Suprapubic skin (tissue), 4 donors: Measurements from ENCODE around the gene PIK3AP1. TPM values are rescaled to one million over a fixed set of nuclear protein-coding genes. Genes with fewer than 3 reads are reported as not detected.

Source experiments
- DNase-seq, 2 donors: peaks; one replicate each; pipeline ENCODE4 v3.0.0-alpha.2; 2019; ENCODE audit warnings: low spot score in 2 of 2
- H3K27ac ChIP-seq: fragments of 200-600 bp; sonication (generic); one replicate; pipeline ENCODE4 v1.5.1; 2019
- H3K27me3 ChIP-seq: fragments of 200-600 bp; sonication (generic); one replicate; pipeline ENCODE4 v1.5.1; 2019
- H3K36me3 ChIP-seq: fragments of 200-600 bp; sonication (generic); one replicate; pipeline ENCODE4 v1.5.1; 2019
- H3K4me1 ChIP-seq: fragments of 200-600 bp; sonication (generic); one replicate; pipeline ENCODE4 v1.5.1; 2019
- H3K4me3 ChIP-seq: fragments of 200-600 bp; sonication (generic); one replicate; pipeline ENCODE4 v1.5.1; 2019; ENCODE audit warnings: mild to moderate bottlenecking
- H3K9me3 ChIP-seq: fragments of 200-600 bp; sonication (generic); one replicate; pipeline ENCODE4 v1.5.1; 2019
- EP300 ChIP-seq: sonication (generic); formaldehyde crosslinking; IDR thresholded peaks from one replicate; pipeline ENCODE4 v1.6.1; 2017; ENCODE audit warnings: antibody characterized with exemption
- POLR2A ChIP-seq, 2 donors: fragments of 450-650 bp; IDR thresholded peaks; one replicate each; pipeline ENCODE4 v1.6.1; 2017; ENCODE audit warnings: antibody characterized with exemption in 2 of 2, mild to moderate bottlenecking in 2 of 2, moderate library complexity in 2 of 2
- POLR2AphosphoS5 ChIP-seq, 3 donors: sonication (generic); formaldehyde crosslinking; IDR thresholded peaks; one replicate each; pipeline ENCODE4 v1.6.1; 2017; ENCODE audit warnings: antibody characterized with exemption in 3 of 3
- WGBS: methylation state at CpG from one replicate; pipeline ENCODE4 v1.1.5; 2018; 5-methylcytosine and 5-hydroxymethylcytosine counted together
- total RNA-seq, 4 donors: library from RNA; depleted of rRNA; stranded (reverse); fragments of >200 nt; gene quantifications; one replicate each; pipeline ENCODE4 v1.1.0, GENCODE V29; 2016
- TF ChIP-seq, protein P1 (sequence below), 2 donors: fragments of 200-600 bp in 1 of 2; fragments of 450-650 bp in 1 of 2; sonication (generic) in 1 of 2; IDR thresholded peaks; one replicate each; pipeline ENCODE4 v1.5.1; 2016 to 2019; ENCODE audit warnings: antibody characterized with exemption in 2 of 2, mild to moderate bottlenecking in 1 of 2, moderate library complexity in 1 of 2

PIK3AP1 gene
- total RNA-seq, 4 donors from 2014 or later = 2.2 to 5.6 (median 4.0) TPM

DNA sequence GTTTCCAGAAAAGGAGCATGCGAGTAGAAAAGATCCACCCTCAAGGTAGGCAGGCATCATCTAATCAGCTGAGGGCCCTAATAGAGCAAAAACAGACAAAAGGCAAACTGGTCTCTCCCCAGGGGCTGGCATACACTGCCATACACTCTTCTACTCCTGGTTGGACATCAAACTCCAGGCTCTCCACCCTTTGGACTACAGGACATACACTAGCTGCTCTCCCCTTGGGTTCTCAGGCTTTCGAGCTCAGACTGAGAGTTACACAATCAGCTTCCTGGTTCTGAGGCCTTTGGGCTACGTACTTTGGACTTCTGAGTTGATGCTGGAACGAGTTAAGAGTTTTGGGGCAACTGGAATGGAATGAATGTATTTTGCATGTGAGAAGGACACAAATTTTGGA is 82.6 kb downstream of the PIK3AP1 start:
- no peak overlapping the region for H3K27ac ChIP-seq
- 82% methylated on average over 4 of the region's 4 CpGs for WGBS
- TF ChIP-seq POLR2AphosphoS5 (IDR thresholded peaks at IDR 0.05) = no peak
- no peak for TF ChIP-seq POLR2A (IDR thresholded peaks at IDR 0.05)
- H3K27me3 ChIP-seq = no peaks in the 10 kb centered on the region
- H3K4me1 ChIP-seq = peaks cover 7% of the 10 kb centered on the region
- DNase-seq = no peak
- no peaks in the 10 kb centered on the region for H3K9me3 ChIP-seq
- H3K36me3 ChIP-seq = no peaks in the 10 kb centered on the region
- no peak overlapping the region for H3K4me3 ChIP-seq

DNA sequence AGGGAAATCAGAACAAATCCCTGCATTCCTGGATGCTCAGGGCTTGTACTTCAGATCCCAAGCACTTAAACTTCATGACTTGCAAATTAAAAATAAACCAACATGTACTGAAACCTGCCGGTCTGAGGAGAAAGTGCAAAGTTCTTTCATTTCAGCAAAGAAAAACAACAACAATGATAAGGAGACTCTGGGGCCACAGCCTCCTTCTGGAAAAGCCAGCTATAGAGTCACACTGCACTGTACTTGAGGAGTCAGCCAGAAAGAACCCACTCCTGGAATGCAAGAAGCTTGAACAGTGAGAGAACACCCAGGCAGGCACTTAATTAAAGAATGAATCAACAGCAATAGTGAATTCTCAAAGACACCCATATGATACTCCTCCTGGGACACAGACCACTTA is 83.8 kb downstream of the PIK3AP1 start:
- Histone ChIP-seq H3K36me3 (no peaks in the 10 kb centered on the region), H3K27me3 (no peaks in the 10 kb centered on the region), H3K4me3 (no peak overlapping the region), H3K9me3 (no peaks in the 10 kb centered on the region), H3K4me1 (peaks cover 8% of the 10 kb centered on the region), H3K27ac (no peak overlapping the region)
- WGBS = 77% methylated on average over 1 of the region's 1 CpG
- DNase-seq = no peak
- TF ChIP-seq POLR2A (IDR thresholded peaks at IDR 0.05) = no peak
- TF ChIP-seq EP300 = no peak
- TF ChIP-seq, protein P1, sequence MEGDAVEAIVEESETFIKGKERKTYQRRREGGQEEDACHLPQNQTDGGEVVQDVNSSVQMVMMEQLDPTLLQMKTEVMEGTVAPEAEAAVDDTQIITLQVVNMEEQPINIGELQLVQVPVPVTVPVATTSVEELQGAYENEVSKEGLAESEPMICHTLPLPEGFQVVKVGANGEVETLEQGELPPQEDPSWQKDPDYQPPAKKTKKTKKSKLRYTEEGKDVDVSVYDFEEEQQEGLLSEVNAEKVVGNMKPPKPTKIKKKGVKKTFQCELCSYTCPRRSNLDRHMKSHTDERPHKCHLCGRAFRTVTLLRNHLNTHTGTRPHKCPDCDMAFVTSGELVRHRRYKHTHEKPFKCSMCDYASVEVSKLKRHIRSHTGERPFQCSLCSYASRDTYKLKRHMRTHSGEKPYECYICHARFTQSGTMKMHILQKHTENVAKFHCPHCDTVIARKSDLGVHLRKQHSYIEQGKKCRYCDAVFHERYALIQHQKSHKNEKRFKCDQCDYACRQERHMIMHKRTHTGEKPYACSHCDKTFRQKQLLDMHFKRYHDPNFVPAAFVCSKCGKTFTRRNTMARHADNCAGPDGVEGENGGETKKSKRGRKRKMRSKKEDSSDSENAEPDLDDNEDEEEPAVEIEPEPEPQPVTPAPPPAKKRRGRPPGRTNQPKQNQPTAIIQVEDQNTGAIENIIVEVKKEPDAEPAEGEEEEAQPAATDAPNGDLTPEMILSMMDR (IDR thresholded peaks at IDR 0.05) = no peak
- no peak for TF ChIP-seq POLR2AphosphoS5 (IDR thresholded peaks at IDR 0.05)

DNA sequence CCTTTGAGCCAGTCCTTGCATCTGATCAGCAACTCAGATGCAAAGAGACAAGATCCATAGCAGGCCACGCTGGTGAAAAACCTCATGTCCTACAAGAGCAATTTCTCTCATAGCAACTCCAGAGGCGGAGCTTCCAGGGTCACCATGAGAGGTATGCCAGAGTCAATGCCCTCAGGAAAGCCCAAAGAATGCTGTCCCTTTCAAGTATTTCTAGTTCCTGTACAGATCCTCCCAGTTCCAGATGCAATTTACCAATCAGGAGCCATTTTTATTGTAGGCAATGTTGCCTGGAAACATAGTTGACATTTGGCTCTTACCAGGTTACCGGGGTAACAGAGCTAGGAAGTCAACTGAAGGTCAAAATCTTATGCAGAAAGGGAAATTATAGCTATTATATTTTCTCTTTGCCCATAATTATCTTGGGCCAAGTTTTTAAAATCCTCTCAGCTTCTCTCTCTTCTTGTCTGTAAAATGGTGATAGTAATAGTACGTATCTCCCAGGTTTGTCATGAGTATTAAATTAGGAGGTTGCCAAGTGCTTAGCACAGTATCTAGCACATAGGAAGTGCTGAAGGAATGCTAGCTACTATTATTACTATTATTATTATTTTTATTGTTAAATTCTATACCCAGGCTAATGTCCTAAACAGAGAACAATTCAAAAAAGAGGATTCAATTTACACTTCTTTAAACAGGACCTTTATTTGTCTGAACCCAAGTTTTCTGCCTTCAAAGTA is 87.2 kb downstream of the PIK3AP1 start:
- no peak overlapping the region for H3K4me3 ChIP-seq
- no peak for DNase-seq
- H3K9me3 ChIP-seq = no peaks in the 10 kb centered on the region
- H3K4me1 ChIP-seq = peaks cover 8% of the 10 kb centered on the region
- no peaks in the 10 kb centered on the region for H3K36me3 ChIP-seq
- TF ChIP-seq, protein P1 (IDR thresholded peaks at IDR 0.05) = no peak
- no peak for TF ChIP-seq EP300
- TF ChIP-seq POLR2A (IDR thresholded peaks at IDR 0.05) = no peak
- TF ChIP-seq POLR2AphosphoS5 (IDR thresholded peaks at IDR 0.05) = no peak
- H3K27ac ChIP-seq = no peak overlapping the region
- no peaks in the 10 kb centered on the region for H3K27me3 ChIP-seq
- 60% methylated on average over 4 of the region's 4 CpGs for WGBS

DNA sequence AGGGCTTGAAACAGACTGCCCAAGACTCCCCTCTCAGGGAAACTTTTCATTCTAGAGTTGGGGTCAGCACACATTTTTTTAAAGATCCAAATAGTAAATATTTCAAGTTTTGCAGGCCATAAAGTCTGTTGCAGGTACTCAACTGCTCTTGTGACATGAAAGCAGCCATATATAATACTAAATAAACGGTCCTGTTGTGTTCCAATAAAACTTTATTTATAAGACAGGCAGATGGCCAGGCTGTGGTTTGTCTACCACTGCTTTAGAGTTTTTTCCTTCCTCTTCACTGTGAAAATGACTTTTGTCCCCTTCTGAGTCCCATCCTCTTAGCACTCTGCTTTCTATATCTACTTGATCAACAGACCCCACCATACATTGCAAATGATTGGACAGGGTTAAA is 93.0 kb downstream of the PIK3AP1 start:
- no peaks in the 10 kb centered on the region for H3K36me3 ChIP-seq
- no peak overlapping the region for H3K4me3 ChIP-seq
- no peak for DNase-seq
- no peaks in the 10 kb centered on the region for H3K9me3 ChIP-seq
- 74% methylated on average over 1 of the region's 1 CpG for whole genome bisulfite sequencing
- no peaks in the 10 kb centered on the region for H3K4me1 ChIP-seq
- H3K27ac ChIP-seq = no peak overlapping the region
- H3K27me3 ChIP-seq = no peaks in the 10 kb centered on the region
- TF ChIP-seq POLR2AphosphoS5 (IDR thresholded peaks at IDR 0.05) = no peak
- TF ChIP-seq, protein P1 (IDR thresholded peaks at IDR 0.05) = no peak
- TF ChIP-seq EP300 = no peak
- TF ChIP-seq POLR2A (IDR thresholded peaks at IDR 0.05) = no peak

DNA sequence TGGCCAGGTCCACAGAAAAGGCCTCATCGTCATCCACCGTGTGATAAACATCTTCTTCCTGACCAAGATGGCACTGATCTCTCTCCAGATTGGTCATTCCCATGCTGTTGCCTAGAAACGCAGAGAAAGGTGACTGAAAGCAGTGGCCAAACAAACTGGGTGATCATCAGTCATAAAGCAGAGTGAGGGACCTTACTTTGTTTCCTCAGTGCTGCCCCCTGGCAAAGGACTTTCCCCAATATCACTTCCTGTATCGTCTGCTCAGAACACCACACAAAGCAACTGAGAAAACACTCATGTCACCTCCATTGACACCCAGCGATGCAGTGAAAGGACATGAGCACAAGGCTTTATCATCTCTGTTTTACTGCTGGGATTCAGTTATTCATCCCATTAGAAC is 93.5 kb downstream of the PIK3AP1 start:
- H3K27me3 ChIP-seq = no peaks in the 10 kb centered on the region
- 84% methylated on average over 5 of the region's 5 CpGs for WGBS
- no peak for DNase-seq
- no peaks in the 10 kb centered on the region for H3K36me3 ChIP-seq
- TF ChIP-seq, protein P1 (IDR thresholded peaks at IDR 0.05) = no peak
- TF ChIP-seq EP300 = no peak
- TF ChIP-seq POLR2AphosphoS5 (IDR thresholded peaks at IDR 0.05) = no peak
- TF ChIP-seq POLR2A (IDR thresholded peaks at IDR 0.05) = no peak
- no peak overlapping the region for H3K4me3 ChIP-seq
- no peak overlapping the region for H3K27ac ChIP-seq
- H3K9me3 ChIP-seq = no peaks in the 10 kb centered on the region
- no peaks in the 10 kb centered on the region for H3K4me1 ChIP-seq

DNA sequence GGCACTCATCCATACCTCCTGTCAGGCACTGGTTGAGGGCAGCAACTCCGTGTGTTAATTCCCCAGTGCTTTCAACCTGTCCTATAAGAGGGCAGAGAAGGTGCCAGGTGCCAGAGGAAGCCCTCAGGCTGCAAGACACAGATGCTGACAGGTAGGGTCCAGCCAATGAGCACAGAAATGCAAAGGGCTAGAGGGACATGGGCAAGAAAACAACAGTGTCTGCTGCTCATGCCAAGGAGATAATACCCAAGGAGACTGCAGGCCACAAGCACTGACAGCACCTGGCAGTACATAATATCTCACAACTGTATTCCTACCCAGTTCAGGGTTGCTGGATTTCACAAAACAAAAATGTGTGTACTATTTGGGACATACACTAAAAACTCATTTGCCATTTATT is 95.1 kb downstream of the PIK3AP1 start:
- H3K36me3 ChIP-seq = no peaks in the 10 kb centered on the region
- 60% methylated on average over 1 of the region's 1 CpG for WGBS
- no peak for DNase-seq
- H3K27ac ChIP-seq = no peak overlapping the region
- TF ChIP-seq EP300 (no peak), POLR2A (IDR thresholded peaks at IDR 0.05) (no peak), POLR2AphosphoS5 (IDR thresholded peaks at IDR 0.05) (no peak)
- TF ChIP-seq, protein P1 (IDR thresholded peaks at IDR 0.05) = no peak
- H3K9me3 ChIP-seq = no peaks in the 10 kb centered on the region
- H3K27me3 ChIP-seq = no peaks in the 10 kb centered on the region
- H3K4me1 ChIP-seq = no peaks in the 10 kb centered on the region
- H3K4me3 ChIP-seq = no peak overlapping the region
